CD4-positive, alpha-beta T cell (primary cell): ENCODE measurements around the gene CDH13. TPM values are rescaled to one million over a fixed set of nuclear protein-coding genes. Genes with fewer than 3 reads are reported as not detected.

Source experiments
- ATAC-seq: fragments of 200-7000 bp; cut with Tn5 transposase; one replicate; pipeline ENCODE4 v1.10.0; 2022; ENCODE audit warnings: mild to moderate bottlenecking; ENCODE audit not compliant: poor library complexity
- CTCF ChIA-PET: fragments of 350-600 bp; sonication (Branson Sonifier 250); formaldehyde crosslinking; loops from one replicate; lab custom pipeline; 2021; ENCODE audit warnings: antibody characterized with exemption, inconsistent platforms; lab: Charles Lee
- POLR2A ChIA-PET: fragments of 350-600 bp; sonication (Branson Sonifier 250); formaldehyde crosslinking; loops from one replicate; lab custom pipeline; 2021; ENCODE audit warnings: antibody characterized with exemption, inconsistent platforms; lab: Charles Lee
- DNase-seq, 14 experiments: peaks; one replicate each; pipeline ENCODE4 v3.0.0-alpha.2; 2013 to 2020; ENCODE audit warnings: mixed read lengths in 2 of 14
- H3K27ac ChIP-seq, 2 donors: one replicate each; pipeline versions ENCODE4 v1.5.1 to v1.7.0; 2013; ENCODE audit warnings: low read length in 2 of 2, low read depth in 1 of 2, mild to moderate bottlenecking in 1 of 2
- H3K27me3 ChIP-seq, 2 experiments: 1 replicate in 1 of 2; 2 replicates in 1 of 2; pipeline versions ENCODE4 v1.6.1 to v1.7.0; 2013; ENCODE audit warnings: low read length in 2 of 2, control low read depth in 1 of 2, mild to moderate bottlenecking in 1 of 2, moderate library complexity in 1 of 2; ENCODE audit not compliant: insufficient read depth in 2 of 2, control insufficient read depth in 1 of 2
- H3K36me3 ChIP-seq: one replicate; pipeline ENCODE4 v1.6.1; 2013; ENCODE audit warnings: low read length, control low read depth; ENCODE audit not compliant: insufficient read depth
- H3K4me1 ChIP-seq: one replicate; pipeline ENCODE4 v1.6.1; 2013; ENCODE audit warnings: low read length, control low read depth; ENCODE audit not compliant: insufficient read depth
- H3K4me3 ChIP-seq: one replicate; pipeline ENCODE4 v1.5.1; 2013; ENCODE audit warnings: mild to moderate bottlenecking, low read length, moderate library complexity
- H3K9me3 ChIP-seq, 2 experiments: 1 replicate in 1 of 2; 2 replicates in 1 of 2; pipeline versions ENCODE4 v1.6.1 to v1.7.0; 2013; ENCODE audit warnings: low read length in 2 of 2, mild to moderate bottlenecking in 2 of 2, control low read depth in 1 of 2, moderate library complexity in 1 of 2; ENCODE audit not compliant: control insufficient read depth in 1 of 2, insufficient read depth in 1 of 2
- H3K27ac Mint-ChIP-seq: one replicate; pipeline ENCODE4 v1.8.0; 2020; ENCODE audit warnings: mixed read lengths
- H3K27me3 Mint-ChIP-seq: one replicate; pipeline ENCODE4 v1.8.0; 2021; ENCODE audit warnings: mixed read lengths
- H3K36me3 Mint-ChIP-seq: one replicate; pipeline ENCODE4 v1.8.0; 2021; ENCODE audit warnings: low read depth, mixed read lengths
- H3K4me1 Mint-ChIP-seq: one replicate; pipeline ENCODE4 v1.8.0; 2021; ENCODE audit warnings: low read depth, mixed read lengths
- H3K4me3 Mint-ChIP-seq: one replicate; pipeline ENCODE4 v1.8.0; 2020; ENCODE audit warnings: mild to moderate bottlenecking, mixed read lengths
- H3K9me3 Mint-ChIP-seq: one replicate; pipeline ENCODE4 v1.8.0; 2020; ENCODE audit warnings: mixed read lengths
- intact Hi-C, 2 experiments: fragments of 100-400 bp; cut with DNase I in 1 of 2; cut with micrococcal nuclease in 1 of 2; formaldehyde crosslinking; loops; one replicate each; pipeline versions ENCODE4 v1.15.1 to v1.9.0; 2023 to 2025; cut with DNase I, micrococcal nuclease
- total RNA-seq, 174 experiments: library from RNA in 2 of 174; stranded (reverse) in 2 of 174; gene quantifications; one replicate each; pipeline ENCODE4 v1.2.3 and lab custom pipeline; 2021 to 2026
- TF ChIP-seq, protein P1 (sequence below): fragments of 200-600 bp; IDR thresholded peaks from one replicate; pipeline ENCODE4 v1.8.0; 2022; ENCODE audit warnings: antibody characterized with exemption, mild to moderate bottlenecking

The CDH13 gene
- total RNA-seq, 2 experiments from 2014 or later: not detected

- TF ChIP-seq, protein P1, sequence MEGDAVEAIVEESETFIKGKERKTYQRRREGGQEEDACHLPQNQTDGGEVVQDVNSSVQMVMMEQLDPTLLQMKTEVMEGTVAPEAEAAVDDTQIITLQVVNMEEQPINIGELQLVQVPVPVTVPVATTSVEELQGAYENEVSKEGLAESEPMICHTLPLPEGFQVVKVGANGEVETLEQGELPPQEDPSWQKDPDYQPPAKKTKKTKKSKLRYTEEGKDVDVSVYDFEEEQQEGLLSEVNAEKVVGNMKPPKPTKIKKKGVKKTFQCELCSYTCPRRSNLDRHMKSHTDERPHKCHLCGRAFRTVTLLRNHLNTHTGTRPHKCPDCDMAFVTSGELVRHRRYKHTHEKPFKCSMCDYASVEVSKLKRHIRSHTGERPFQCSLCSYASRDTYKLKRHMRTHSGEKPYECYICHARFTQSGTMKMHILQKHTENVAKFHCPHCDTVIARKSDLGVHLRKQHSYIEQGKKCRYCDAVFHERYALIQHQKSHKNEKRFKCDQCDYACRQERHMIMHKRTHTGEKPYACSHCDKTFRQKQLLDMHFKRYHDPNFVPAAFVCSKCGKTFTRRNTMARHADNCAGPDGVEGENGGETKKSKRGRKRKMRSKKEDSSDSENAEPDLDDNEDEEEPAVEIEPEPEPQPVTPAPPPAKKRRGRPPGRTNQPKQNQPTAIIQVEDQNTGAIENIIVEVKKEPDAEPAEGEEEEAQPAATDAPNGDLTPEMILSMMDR: no peak
- intact Hi-C loops: no loop called here
- H3K27ac Mint-ChIP-seq: no peak overlapping the region
Observed at GRCh38 chr16:83704656-83705055, 1077.9 kb downstream of the CDH13 start.

GRCh38 chr16:83705856-83706255, 1079.1 kb downstream of the CDH13 start:
- no peak for ATAC-seq
- Mint-ChIP-seq H3K36me3 (no peaks in the 10 kb centered on the region), H3K9me3 (peaks cover 2% of the 10 kb centered on the region), H3K4me3 (no peak overlapping the region), H3K27me3 (peaks cover 13% of the 10 kb centered on the region), H3K27ac (no peak overlapping the region), H3K4me1 (no peaks in the 10 kb centered on the region)
- no peaks in the 10 kb centered on the region for H3K4me1 ChIP-seq
- peaks cover 0 to 5% of the 10 kb centered on the region in 2 experiments for H3K9me3 ChIP-seq
- TF ChIP-seq, protein P1: no peak
- CTCF ChIA-PET: no interaction called here
- no peak for DNase-seq
- POLR2A ChIA-PET: no interaction called here
- no peak overlapping the region for H3K27ac ChIP-seq
- H3K27me3 ChIP-seq: no peaks in the 10 kb centered on the region
- no peak overlapping the region for H3K4me3 ChIP-seq
- H3K36me3 ChIP-seq: no peaks in the 10 kb centered on the region
- intact Hi-C loops: no loop called here

More at GRCh38 chr16:83704656-83705055, 1077.9 kb downstream of the CDH13 start:
- Histone ChIP-seq H3K4me3 (no peak overlapping the region), H3K36me3 (no peaks in the 10 kb centered on the region), H3K27ac (no peak overlapping the region), H3K4me1 (no peaks in the 10 kb centered on the region), H3K9me3 (peaks cover 0 to 5% of the 10 kb centered on the region in 2 experiments), H3K27me3 (no peaks in the 10 kb centered on the region)
- ATAC-seq (no peak), DNase-seq (no peak)
- Mint-ChIP-seq H3K9me3 (peaks cover 2% of the 10 kb centered on the region), H3K36me3 (no peaks in the 10 kb centered on the region), H3K4me3 (no peak overlapping the region), H3K4me1 (no peaks in the 10 kb centered on the region), H3K27me3 (peaks cover 13% of the 10 kb centered on the region)
- ChIA-PET CTCF (no interaction called here), POLR2A (no interaction called here)

DNA sequence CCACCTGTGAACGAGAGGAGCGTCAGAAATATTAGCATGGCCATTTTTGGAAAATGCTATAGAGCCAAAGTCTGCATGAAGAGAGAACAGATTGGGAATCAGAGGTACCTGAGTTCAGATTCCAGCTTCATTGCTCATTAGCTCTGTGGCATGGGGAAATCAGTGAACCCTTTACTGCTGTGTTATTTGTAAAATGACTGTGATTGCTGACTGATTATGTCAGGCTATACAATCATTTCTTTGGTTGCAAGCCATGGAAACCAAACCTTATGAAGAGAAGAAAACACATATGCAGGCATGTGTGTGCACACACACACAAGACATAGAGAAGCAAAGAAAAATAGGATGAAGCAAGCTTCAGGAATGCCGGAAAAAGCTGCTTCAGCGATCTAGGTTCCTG, 1079.6 kb downstream of the CDH13 start:
- Histone ChIP-seq H3K27me3 (no peaks in the 10 kb centered on the region), H3K4me1 (no peaks in the 10 kb centered on the region), H3K4me3 (no peak overlapping the region), H3K27ac (no peak overlapping the region), H3K9me3 (peaks cover 0 to 5% of the 10 kb centered on the region in 2 experiments), H3K36me3 (no peaks in the 10 kb centered on the region)
- CTCF ChIA-PET: no interaction called here
- DNase-seq (no peak), ATAC-seq (no peak)
- POLR2A ChIA-PET: no interaction called here
- TF ChIP-seq, protein P1: no peak
- H3K36me3 Mint-ChIP-seq: no peaks in the 10 kb centered on the region
- H3K4me1 Mint-ChIP-seq: no peaks in the 10 kb centered on the region
- H3K9me3 Mint-ChIP-seq: peaks cover 2% of the 10 kb centered on the region
- H3K27me3 Mint-ChIP-seq: peaks cover 13% of the 10 kb centered on the region
- intact Hi-C loops: no loop called here
- H3K27ac Mint-ChIP-seq: no peak overlapping the region
- H3K4me3 Mint-ChIP-seq: no peak overlapping the region
